ENCODE results near the gene LCN12. TPM values are rescaled to one million over a fixed set of nuclear protein-coding genes. Genes with fewer than 3 reads are reported as not detected.
"Not testable (repeated sequence)": the region's sequence is repeated elsewhere in the genome, so short reads cannot be mapped to it uniquely, and the experiment has no call there.

The LCN12 gene
- total RNA-seq, 1 donor from 2014 or later: 1.5 TPM

- no peak for TF ChIP-seq CTCF (IDR thresholded peaks at IDR 0.05; ENCODE audit: unreplicated experiment)
- H3K27ac Mint-ChIP-seq (ENCODE audit: unreplicated experiment): no peak overlapping the region
Observed at GRCh38 chr9:137000177-137000930, 48.3 kb downstream of the LCN12 start.

GRCh38 chr9:137001857-137002645 lies 50.0 kb downstream of the LCN12 start:
- H3K9me3 Mint-ChIP-seq (ENCODE audit: unreplicated experiment): peaks cover 5% of the 10 kb centered on the region
- H3K27ac Mint-ChIP-seq (ENCODE audit: unreplicated experiment): no peak overlapping the region
- peaks cover 4% of the 10 kb centered on the region for H3K36me3 Mint-ChIP-seq (ENCODE audit: low read depth, unreplicated experiment)
- no peak for TF ChIP-seq CTCF (IDR thresholded peaks at IDR 0.05; ENCODE audit: unreplicated experiment)
- H3K27me3 Mint-ChIP-seq (ENCODE audit: unreplicated experiment): peaks cover 17% of the 10 kb centered on the region
- DNase-seq (ENCODE audit: low spot score): no peak
- peaks cover 6% of the 10 kb centered on the region for H3K4me1 Mint-ChIP-seq (ENCODE audit: unreplicated experiment)
- no peak overlapping the region for H3K4me3 Mint-ChIP-seq (ENCODE audit: unreplicated experiment)

More at GRCh38 chr9:137000177-137000930, 48.3 kb downstream of the LCN12 start:
- Mint-ChIP-seq H3K4me1 (ENCODE audit: unreplicated experiment) (peaks cover 6% of the 10 kb centered on the region), H3K9me3 (ENCODE audit: unreplicated experiment) (peaks cover 5% of the 10 kb centered on the region), H3K4me3 (ENCODE audit: unreplicated experiment) (no peak overlapping the region), H3K27me3 (ENCODE audit: unreplicated experiment) (peaks cover 17% of the 10 kb centered on the region), H3K36me3 (ENCODE audit: low read depth, unreplicated experiment) (peaks cover 4% of the 10 kb centered on the region)
- DNase-seq (ENCODE audit: low spot score): no peak

- no peak overlapping the region for H3K4me3 Mint-ChIP-seq (ENCODE audit: unreplicated experiment)
- TF ChIP-seq CTCF (IDR thresholded peaks at IDR 0.05; ENCODE audit: unreplicated experiment): no peak
- H3K27me3 Mint-ChIP-seq (ENCODE audit: unreplicated experiment): peaks cover 15% of the 10 kb centered on the region
- H3K27ac Mint-ChIP-seq (ENCODE audit: unreplicated experiment): no peak overlapping the region
- peaks cover 5% of the 10 kb centered on the region for H3K9me3 Mint-ChIP-seq (ENCODE audit: unreplicated experiment)
- H3K36me3 Mint-ChIP-seq (ENCODE audit: low read depth, unreplicated experiment): peaks cover 3% of the 10 kb centered on the region
- no peak for DNase-seq (ENCODE audit: low spot score)
- peaks cover 4% of the 10 kb centered on the region for H3K4me1 Mint-ChIP-seq (ENCODE audit: unreplicated experiment)
Observed at GRCh38 chr9:137002646-137003041, 50.6 kb downstream of the LCN12 start.

- not testable (repeated sequence) for H3K36me3 Mint-ChIP-seq (ENCODE audit: low read depth, unreplicated experiment)
Observed at GRCh38 chr9:137004285-137004684, 52.2 kb downstream of the LCN12 start.

More at GRCh38 chr9:137004285-137004684, 52.2 kb downstream of the LCN12 start:
- not testable (repeated sequence) for H3K27me3 Mint-ChIP-seq (ENCODE audit: unreplicated experiment); DNase-seq (ENCODE audit: low spot score); H3K9me3 Mint-ChIP-seq (ENCODE audit: unreplicated experiment); H3K27ac Mint-ChIP-seq (ENCODE audit: unreplicated experiment); H3K4me3 Mint-ChIP-seq (ENCODE audit: unreplicated experiment); H3K4me1 Mint-ChIP-seq (ENCODE audit: unreplicated experiment)
- peak; percentile 28 for TF ChIP-seq CTCF (IDR thresholded peaks at IDR 0.05; ENCODE audit: unreplicated experiment)

Other genes with a start within 250 kb of the LCN12 start
- 293 TPM for gene DIPK1B, start 239.7 kb upstream of the LCN12 start, total RNA-seq (ENCODE audit: unreplicated experiment)
- gene LCN10, start 209.3 kb upstream of the LCN12 start, total RNA-seq (ENCODE audit: unreplicated experiment): not detected
- gene LCN6, start 203.7 kb upstream of the LCN12 start, total RNA-seq (ENCODE audit: unreplicated experiment): not detected
- gene LCN8, start 194.0 kb upstream of the LCN12 start, total RNA-seq (ENCODE audit: unreplicated experiment): not detected
- gene LCN15, start 187.8 kb upstream of the LCN12 start, total RNA-seq (ENCODE audit: unreplicated experiment): 0.49 TPM
- gene TMEM141, start 160.9 kb upstream of the LCN12 start, total RNA-seq (ENCODE audit: unreplicated experiment): 73.0 TPM
- 1.2 TPM for gene CCDC183, start 155.9 kb upstream of the LCN12 start, total RNA-seq (ENCODE audit: unreplicated experiment)
- 88.4 TPM for gene RABL6, start 144.3 kb upstream of the LCN12 start, total RNA-seq (ENCODE audit: unreplicated experiment)
- 0.80 TPM for gene AJM1, start 109.8 kb upstream of the LCN12 start, total RNA-seq (ENCODE audit: unreplicated experiment)
- gene PHPT1, start 102.9 kb upstream of the LCN12 start, total RNA-seq (ENCODE audit: unreplicated experiment): 134 TPM
- 10.0 TPM for gene MAMDC4, start 99.9 kb upstream of the LCN12 start, total RNA-seq (ENCODE audit: unreplicated experiment)
- gene EDF1, start 86.0 kb upstream of the LCN12 start, total RNA-seq (ENCODE audit: unreplicated experiment): 286 TPM
- gene TRAF2, start 65.8 kb upstream of the LCN12 start, total RNA-seq (ENCODE audit: unreplicated experiment): 21.7 TPM
- 100.0 TPM for gene FBXW5, start 7.5 kb upstream of the LCN12 start, total RNA-seq (ENCODE audit: unreplicated experiment)
- 1.1 TPM for gene C8G, start 7.0 kb upstream of the LCN12 start, total RNA-seq (ENCODE audit: unreplicated experiment)
- not detected for gene PTGDS, start 25.2 kb downstream of the LCN12 start, total RNA-seq (ENCODE audit: unreplicated experiment)
- not detected for gene LCNL1, start 30.7 kb downstream of the LCN12 start, total RNA-seq (ENCODE audit: unreplicated experiment)
- 8.3 TPM for gene PAXX, start 40.1 kb downstream of the LCN12 start, total RNA-seq (ENCODE audit: unreplicated experiment)
- gene CLIC3, start 44.3 kb downstream of the LCN12 start, total RNA-seq (ENCODE audit: unreplicated experiment): not detected
- gene ABCA2, start 76.0 kb downstream of the LCN12 start, total RNA-seq (ENCODE audit: unreplicated experiment): 2.1 TPM
- not detected for gene FUT7, start 79.8 kb downstream of the LCN12 start, total RNA-seq (ENCODE audit: unreplicated experiment)
- 116 TPM for gene NPDC1, start 93.9 kb downstream of the LCN12 start, total RNA-seq (ENCODE audit: unreplicated experiment)
- gene ENTPD2, start 101.8 kb downstream of the LCN12 start, total RNA-seq (ENCODE audit: unreplicated experiment): 55.6 TPM
- gene SAPCD2, start 118.3 kb downstream of the LCN12 start, total RNA-seq (ENCODE audit: unreplicated experiment): 1.0 TPM
- 3.2 TPM for gene UAP1L1, start 125.2 kb downstream of the LCN12 start, total RNA-seq (ENCODE audit: unreplicated experiment)
- gene MAN1B1, start 134.7 kb downstream of the LCN12 start, total RNA-seq (ENCODE audit: unreplicated experiment): 70.4 TPM
- 6.1 TPM for gene DPP7, start 162.5 kb downstream of the LCN12 start, total RNA-seq (ENCODE audit: unreplicated experiment)
- gene GRIN1, start 186.9 kb downstream of the LCN12 start, total RNA-seq (ENCODE audit: unreplicated experiment): not detected
- not detected for gene LRRC26, start 217.8 kb downstream of the LCN12 start, total RNA-seq (ENCODE audit: unreplicated experiment)
- gene TMEM210, start 219.8 kb downstream of the LCN12 start, total RNA-seq (ENCODE audit: unreplicated experiment): not detected
- 76.8 TPM for gene ANAPC2, start 236.3 kb downstream of the LCN12 start, total RNA-seq (ENCODE audit: unreplicated experiment)
- gene SSNA1, start 236.4 kb downstream of the LCN12 start, total RNA-seq (ENCODE audit: unreplicated experiment): 53.8 TPM
- gene TPRN, start 248.5 kb downstream of the LCN12 start, total RNA-seq (ENCODE audit: unreplicated experiment): 8.2 TPM

Data from endothelial cell (in vitro differentiated cells).